Loucy (cell line): Measurements from ENCODE around the gene MPRIP.

Experiments
- H2AFZ ChIP-seq: fragments of 200-600 bp; sonication (generic); 2 replicates; pipeline ENCODE4 v1.6.0; 2016; ENCODE audit warnings: antibody characterized with exemption, mild to moderate bottlenecking, low read length, moderate library complexity
- H3F3A ChIP-seq: fragments of 200-600 bp; 2 replicates; pipeline ENCODE4 v1.6.0; 2016; ENCODE audit warnings: antibody characterized with exemption, low read depth, mild to moderate bottlenecking
- H3K27me3 ChIP-seq: fragments of 200-600 bp; sonication (generic); 2 replicates; pipeline ENCODE4 v1.6.1; 2014; ENCODE audit warnings: low read length, mild to moderate bottlenecking; ENCODE audit not compliant: insufficient read depth, poor library complexity, severe bottlenecking
- H3K36me3 ChIP-seq: fragments of 200-600 bp; sonication (generic); 2 replicates; pipeline ENCODE4 v1.6.1; 2016; ENCODE audit warnings: low read length; ENCODE audit not compliant: insufficient read depth
- H3K4me1 ChIP-seq: fragments of 200-600 bp; sonication (generic); 2 replicates; pipeline ENCODE4 v1.5.1; 2014; ENCODE audit warnings: low read length, mild to moderate bottlenecking; ENCODE audit not compliant: insufficient read depth, poor library complexity, severe bottlenecking
- H3K4me2 ChIP-seq: fragments of 200-600 bp; sonication (generic); 2 replicates; pipeline ENCODE4 v1.6.0; 2014; ENCODE audit warnings: antibody characterized with exemption, low read length, low read depth, mild to moderate bottlenecking; ENCODE audit not compliant: poor library complexity, severe bottlenecking
- H3K4me3 ChIP-seq: fragments of 200-600 bp; sonication (generic); 2 replicates; pipeline ENCODE4 v1.5.1; 2014; ENCODE audit warnings: low read length, mild to moderate bottlenecking, mixed read lengths; ENCODE audit not compliant: poor library complexity, severe bottlenecking
- H3K79me2 ChIP-seq: fragments of 200-600 bp; sonication (generic); 2 replicates; pipeline ENCODE4 v1.6.1; 2014; ENCODE audit warnings: low read length; ENCODE audit not compliant: insufficient read depth
- H3K9ac ChIP-seq: fragments of 200-600 bp; sonication (generic); 2 replicates; pipeline ENCODE4 v1.6.0; 2014; ENCODE audit warnings: mild to moderate bottlenecking, low read depth, low read length, moderate library complexity; ENCODE audit not compliant: poor library complexity, severe bottlenecking
- H3K9me2 ChIP-seq: fragments of 200-600 bp; sonication (generic); replicated peaks from 2 replicates; pipeline ENCODE4 v1.6.1; 2016; ENCODE audit warnings: low read depth, low read length, mixed read lengths
- H3K9me3 ChIP-seq: fragments of 200-600 bp; sonication (generic); 2 replicates; pipeline ENCODE4 v1.6.1; 2014; ENCODE audit warnings: mild to moderate bottlenecking, antibody characterized with exemption, low read length, low read depth; ENCODE audit not compliant: insufficient read depth
- H4K20me1 ChIP-seq: fragments of 200-600 bp; sonication (generic); 2 replicates; pipeline ENCODE4 v1.6.0; 2014; ENCODE audit warnings: antibody characterized with exemption, low read length, mild to moderate bottlenecking; ENCODE audit not compliant: insufficient read depth, poor library complexity, severe bottlenecking
- CTCF ChIP-seq: fragments of 200-600 bp; sonication (generic); conservative IDR thresholded peaks from 2 replicates; pipeline ENCODE4 v1.5.1; 2014; ENCODE audit warnings: mild to moderate bottlenecking, antibody characterized with exemption, low read length
- EZH2phosphoT487 ChIP-seq: fragments of 200-600 bp; IDR thresholded peaks from 2 replicates; pipeline ENCODE4 v1.6.1; 2018; ENCODE audit warnings: antibody characterized with exemption, mild to moderate bottlenecking, moderate library complexity, borderline replicate concordance

Gene MPRIP

GRCh38 chr17:17041018-17041521 is 1.2 kb upstream of the MPRIP start:
- peaks cover 33% of the 10 kb centered on the region for H3K4me1 ChIP-seq
- no peaks in the 10 kb centered on the region for H3K27me3 ChIP-seq
- H4K20me1 ChIP-seq = peaks cover 30% of the 10 kb centered on the region
- H3F3A ChIP-seq = 0 out of 2 replicates have a peak, but pooled peaks cover 5% of the 10 kb centered on the region
- H3K9me3 ChIP-seq = no peaks in the 10 kb centered on the region
- H2AFZ ChIP-seq = peak overlapping the region; percentile 97; the same call in 1 of the 2 replicates
- H3K36me3 ChIP-seq = no peaks in the 10 kb centered on the region
- peak overlapping the region; percentile 87 for H3K4me2 ChIP-seq
- H3K9ac ChIP-seq = no peak overlapping the region
- TF ChIP-seq EZH2phosphoT487 (no peak), CTCF (no peak)
- peaks cover 35% of the 10 kb centered on the region for H3K79me2 ChIP-seq
- no peak overlapping the region for H3K4me3 ChIP-seq
- H3K9me2 ChIP-seq = no peaks in the 10 kb centered on the region

GRCh38 chr17:17041571-17042383 is 480 bp upstream of the MPRIP start:
- H3K36me3 ChIP-seq = no peaks in the 10 kb centered on the region
- peak overlapping the region; percentile 97 for H2AFZ ChIP-seq
- H3K27me3 ChIP-seq = no peaks in the 10 kb centered on the region
- no peaks in the 10 kb centered on the region for H3K9me2 ChIP-seq
- no peaks in the 10 kb centered on the region for H3K9me3 ChIP-seq
- H3K79me2 ChIP-seq = peaks cover 42% of the 10 kb centered on the region
- peak overlapping the region; percentile 87 for H3K4me2 ChIP-seq
- H3K9ac ChIP-seq = peak overlapping the region; percentile 44
- 0 out of 2 replicates have a peak, but pooled peaks cover 5% of the 10 kb centered on the region for H3F3A ChIP-seq
- TF ChIP-seq EZH2phosphoT487 = no peak
- no peak for TF ChIP-seq CTCF
- H3K4me3 ChIP-seq = peak overlapping the region; percentile 70
- peaks cover 39% of the 10 kb centered on the region for H3K4me1 ChIP-seq
- H4K20me1 ChIP-seq = peaks cover 37% of the 10 kb centered on the region

- TF ChIP-seq CTCF = no peak
- TF ChIP-seq EZH2phosphoT487 = no peak
- H4K20me1 ChIP-seq = peaks cover 48% of the 10 kb centered on the region
- H3K27me3 ChIP-seq = no peaks in the 10 kb centered on the region
- peaks cover 54% of the 10 kb centered on the region for H3K79me2 ChIP-seq
- H3K4me3 ChIP-seq = peak overlapping the region; percentile 80
- H2AFZ ChIP-seq = no peak overlapping the region
- H3F3A ChIP-seq = 0 out of 2 replicates have a peak, but pooled peaks cover 5% of the 10 kb centered on the region
- H3K36me3 ChIP-seq = no peaks in the 10 kb centered on the region
- peak overlapping the region; percentile 82 for H3K9ac ChIP-seq
- H3K9me3 ChIP-seq = no peaks in the 10 kb centered on the region
- H3K4me2 ChIP-seq = peak overlapping the region; percentile 98
- no peaks in the 10 kb centered on the region for H3K9me2 ChIP-seq
- peaks cover 48% of the 10 kb centered on the region for H3K4me1 ChIP-seq
Measured at GRCh38 chr17:17042851-17043460, 699 bp downstream of the MPRIP start.
